ENCODE results near the gene NFYA. TPM values are rescaled to one million over a fixed set of nuclear protein-coding genes. Genes with fewer than 3 reads are reported as not detected.

Gene NFYA
- total and polyA plus RNA-seq, 2 of the 13 experiments (the other 11 are each of a cell fraction or from before 2014, with no cell fraction given), result 16.0 to 22.9 TPM

GRCh38 chr6:41049955-41050354, 22.8 kb upstream of the NFYA start:
- Histone ChIP-seq H2AFZ (ENCODE audit: low read length) (no peak overlapping the region), H3K9me3 (ENCODE audit: low read length) (no peaks in the 10 kb centered on the region), H3K4me3 (replicated peaks in 1 of 3; ENCODE audit: insufficient read depth in 1 of 3, low read depth in 2 of 3, low read length in 3 of 3) (no peak overlapping the region), H3K36me3 (replicated peaks in 1 of 2; ENCODE audit: control insufficient read depth in 1 of 2, insufficient read depth in 2 of 2, low read length in 2 of 2) (peaks cover 0 to 4% of the 10 kb centered on the region in 2 experiments; a peak in 2 of 5 replicates), H3K4me1 (ENCODE audit: insufficient read depth, low read length) (peaks cover 66% of the 10 kb centered on the region), H3K27me3 (ENCODE audit: control insufficient read depth in 1 of 2, insufficient read depth in 2 of 2, low read length in 2 of 2) (no peaks in the 10 kb centered on the region), H3K4me2 (ENCODE audit: low read depth, low read length) (no peak overlapping the region), H3K9ac (ENCODE audit: insufficient read depth, low read depth, low read length) (no peak overlapping the region), H4K20me1 (ENCODE audit: insufficient read depth, low read length) (no peaks in the 10 kb centered on the region), H3K27ac (ENCODE audit: extremely low read length, insufficient read depth, low read length) (no peak overlapping the region), H3K79me2 (ENCODE audit: insufficient read depth, low read length) (no peaks in the 10 kb centered on the region)
- intact Hi-C loops (cut with micrococcal nuclease; ENCODE audit: unreplicated experiment), result no loop called here
- ChIA-PET POLR2A (interaction anchor here (1.7 to 3.7 kb wide), 3 partner anchors 9 to 23 kb away, joined by 8 to 17 read pairs (median 10); partner anchors contain the start of genes NFYA and OARD1), CTCF (ENCODE audit: low intra/inter-chr PET ratio, low total read pairs) (no interaction called here)
- BruUV-seq (replicated peaks), result no TSS peak
- no peak for DNase-seq (ENCODE audit: low spot score)
- WGBS (ENCODE audit: low lambda C conversion rate), result 85% methylated on average over 7 of the region's 7 CpGs
- in situ Hi-C loops (cut with HindIII; ENCODE audit: extremely low pct_ligation_motif_present, low pct_unique_long_range_greater_than_20kb), result loop anchor here (10.0 to 25.0 kb wide), 2 partner anchors 535 to 713 kb away; no protein-coding TSS in a partner anchor
- no peak for ATAC-seq
- FAIRE-seq, result no peak
- TF ChIP-seq ZNF510 (CRISPR knock-in tag; IDR thresholded peaks at IDR 0.05; ENCODE audit: low read depth) (no peak), ZMYM3 (CRISPR knock-in tag; IDR thresholded peaks at IDR 0.05) (0 out of 2 replicates have a peak, but pooled peaks have one; percentile 25), ZNF768 (CRISPR knock-in tag; IDR thresholded peaks at IDR 0.05) (peak; percentile 84; the same call in 1 of the 2 replicates)

GRCh38 chr6:41050536-41050935, 22.2 kb upstream of the NFYA start:
- peaks cover 0 to 4% of the 10 kb centered on the region in 2 experiments; a peak in 2 of 5 replicates for H3K36me3 ChIP-seq (replicated peaks in 1 of 2; ENCODE audit: control insufficient read depth in 1 of 2, insufficient read depth in 2 of 2, low read length in 2 of 2)
- in situ Hi-C loops (cut with HindIII; ENCODE audit: extremely low pct_ligation_motif_present, low pct_unique_long_range_greater_than_20kb) (loop anchor here (10.0 kb wide), 1 partner anchor 534 kb away; no protein-coding TSS in a partner anchor), intact Hi-C loops (cut with micrococcal nuclease; ENCODE audit: unreplicated experiment) (no loop called here)
- H4K20me1 ChIP-seq (ENCODE audit: insufficient read depth, low read length), result no peaks in the 10 kb centered on the region
- BruUV-seq (replicated peaks), result no TSS peak
- no peaks in the 10 kb centered on the region for H3K27me3 ChIP-seq (ENCODE audit: control insufficient read depth in 1 of 2, insufficient read depth in 2 of 2, low read length in 2 of 2)
- FAIRE-seq (no peak), DNase-seq (ENCODE audit: low spot score) (no peak), ATAC-seq (no peak)
- H3K4me1 ChIP-seq (ENCODE audit: insufficient read depth, low read length), result peaks cover 66% of the 10 kb centered on the region
- no peak overlapping the region for H3K9ac ChIP-seq (ENCODE audit: insufficient read depth, low read depth, low read length)
- H3K27ac ChIP-seq (ENCODE audit: extremely low read length, insufficient read depth, low read length), result no peak overlapping the region
- no peaks in the 10 kb centered on the region for H3K9me3 ChIP-seq (ENCODE audit: low read length)
- no peaks in the 10 kb centered on the region for H3K79me2 ChIP-seq (ENCODE audit: insufficient read depth, low read length)
- no peak overlapping the region for H3K4me3 ChIP-seq (replicated peaks in 1 of 3; ENCODE audit: insufficient read depth in 1 of 3, low read depth in 2 of 3, low read length in 3 of 3)
- WGBS (ENCODE audit: low lambda C conversion rate), result 80% methylated on average over 3 of the region's 3 CpGs
- no peak for TF ChIP-seq PLRG1 (conservative IDR thresholded peaks at IDR 0.05)
- no peak for TF ChIP-seq ZBTB46 (CRISPR knock-in tag; IDR thresholded peaks at IDR 0.05; ENCODE audit: borderline replicate concordance)
- TF ChIP-seq ZNF512 (CRISPR knock-in tag; IDR thresholded peaks at IDR 0.05), result no peak
- no peak for TF ChIP-seq PAXIP1 (CRISPR knock-in tag; conservative IDR thresholded peaks at IDR 0.05)
- no peak for TF ChIP-seq SMYD3 (CRISPR knock-in tag; IDR thresholded peaks at IDR 0.05)
- no peak for TF ChIP-seq ZSCAN29 (CRISPR knock-in tag; conservative IDR thresholded peaks at IDR 0.05)
- TF ChIP-seq ZMAT3 (CRISPR knock-in tag; conservative IDR thresholded peaks at IDR 0.05), result no peak
- H2AFZ ChIP-seq (ENCODE audit: low read length), result no peak overlapping the region
- no peak overlapping the region for H3K4me2 ChIP-seq (ENCODE audit: low read depth, low read length)
- POLR2A ChIA-PET, result interaction anchor here (3.7 kb wide), 1 partner anchor 10 kb away, joined by 17 read pairs; no protein-coding TSS in a partner anchor
- CTCF ChIA-PET (ENCODE audit: low intra/inter-chr PET ratio, low total read pairs), result no interaction called here
